MCF 10A (cell line): ENCODE data around the gene CSTPP1. TPM values are rescaled to one million over a fixed set of nuclear protein-coding genes. Genes with fewer than 3 reads are reported as not detected.

Experiments used
- BruUV-seq: library from RNA; stranded (reverse); fragments of 400-500 nt; replicated peaks from 2 replicates; lab custom pipeline; 2021; lab: Mats Ljungman, UMichigan
- CTCF ChIA-PET: fragments of 300-600 bp; sonication (Branson Sonifier 250); formaldehyde crosslinking; extraction: SDS; loops from one replicate; lab custom pipeline; 2021; ENCODE audit warnings: antibody characterized with exemption, inconsistent platforms; lab: Yijun Ruan, JAX
- POLR2A ChIA-PET: fragments of 300-600, 350-650 bp; sonication (Branson Sonifier 250); formaldehyde crosslinking; extraction: SDS; loops from one replicate; lab custom pipeline; 2020; ENCODE audit warnings: antibody characterized with exemption, inconsistent platforms; lab: Yijun Ruan, JAX
- DNase-seq: peaks from one replicate; pipeline ENCODE4 v3.0.0-alpha.2; 2018; ENCODE audit not compliant: unreplicated experiment
- H3K27ac Mint-ChIP-seq: one replicate; pipeline ENCODE4 v1.8.0; 2022; ENCODE audit warnings: mild to moderate bottlenecking, low read depth, mixed read lengths; ENCODE audit not compliant: unreplicated experiment
- H3K27me3 Mint-ChIP-seq: one replicate; pipeline ENCODE4 v1.8.0; 2022; ENCODE audit warnings: mixed read lengths; ENCODE audit not compliant: insufficient read depth, unreplicated experiment
- H3K36me3 Mint-ChIP-seq: one replicate; pipeline ENCODE4 v1.8.0; 2022; ENCODE audit warnings: mild to moderate bottlenecking, moderate library complexity, mixed read lengths; ENCODE audit not compliant: insufficient read depth, unreplicated experiment
- H3K4me1 Mint-ChIP-seq: one replicate; pipeline ENCODE4 v1.8.0; 2022; ENCODE audit warnings: mixed read lengths; ENCODE audit not compliant: insufficient read depth, unreplicated experiment
- H3K4me3 Mint-ChIP-seq: one replicate; pipeline ENCODE4 v1.8.0; 2022; ENCODE audit warnings: mild to moderate bottlenecking, moderate library complexity, mixed read lengths; ENCODE audit not compliant: unreplicated experiment
- H3K9me3 Mint-ChIP-seq: one replicate; pipeline ENCODE4 v1.8.0; 2022; ENCODE audit warnings: mixed read lengths; ENCODE audit not compliant: unreplicated experiment
- intact Hi-C: fragments of 100-400 bp; cut with micrococcal nuclease; formaldehyde crosslinking; loops from 2 replicates; pipeline ENCODE4 v1.14.1; 2022
- total RNA-seq: library from RNA; stranded (reverse); gene quantifications from 2 replicates; pipeline ENCODE4 v1.2.3, GENCODE V29; 2022
- TF ChIP-seq, protein P1 (sequence below): fragments of 200-600 bp; IDR thresholded peaks from one replicate; pipeline ENCODE4 v1.8.0; 2022; ENCODE audit warnings: antibody characterized with exemption, mild to moderate bottlenecking; ENCODE audit not compliant: unreplicated experiment

The CSTPP1 gene
- total RNA-seq, 1 experiment from 2014 or later, result 19.2 TPM

DNA sequence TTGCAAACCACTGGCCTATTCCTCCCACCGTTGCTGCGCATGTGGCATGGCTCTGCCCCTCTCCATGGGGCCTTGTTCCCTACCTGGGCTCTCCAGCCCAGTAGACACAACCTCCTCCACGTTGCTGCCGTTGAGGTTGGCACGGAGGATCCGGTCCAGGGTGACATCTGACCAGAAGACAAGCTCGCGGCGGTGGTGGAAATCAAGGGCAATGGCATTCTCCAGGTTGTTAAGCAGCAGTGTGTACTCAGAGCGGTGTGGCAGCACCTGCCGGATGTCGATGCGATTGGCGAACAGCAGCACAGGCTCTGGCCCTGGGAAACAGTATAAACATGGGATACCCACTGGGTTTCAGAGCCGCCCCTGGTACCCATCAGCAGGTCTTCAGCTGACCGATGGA is 42.1 kb upstream of the CSTPP1 start:
- Mint-ChIP-seq H3K27me3 (no peaks in the 10 kb centered on the region), H3K4me3 (no peak overlapping the region), H3K27ac (no peak overlapping the region), H3K4me1 (no peaks in the 10 kb centered on the region), H3K36me3 (peaks cover 1% of the 10 kb centered on the region), H3K9me3 (no peaks in the 10 kb centered on the region)
- TF ChIP-seq, protein P1, sequence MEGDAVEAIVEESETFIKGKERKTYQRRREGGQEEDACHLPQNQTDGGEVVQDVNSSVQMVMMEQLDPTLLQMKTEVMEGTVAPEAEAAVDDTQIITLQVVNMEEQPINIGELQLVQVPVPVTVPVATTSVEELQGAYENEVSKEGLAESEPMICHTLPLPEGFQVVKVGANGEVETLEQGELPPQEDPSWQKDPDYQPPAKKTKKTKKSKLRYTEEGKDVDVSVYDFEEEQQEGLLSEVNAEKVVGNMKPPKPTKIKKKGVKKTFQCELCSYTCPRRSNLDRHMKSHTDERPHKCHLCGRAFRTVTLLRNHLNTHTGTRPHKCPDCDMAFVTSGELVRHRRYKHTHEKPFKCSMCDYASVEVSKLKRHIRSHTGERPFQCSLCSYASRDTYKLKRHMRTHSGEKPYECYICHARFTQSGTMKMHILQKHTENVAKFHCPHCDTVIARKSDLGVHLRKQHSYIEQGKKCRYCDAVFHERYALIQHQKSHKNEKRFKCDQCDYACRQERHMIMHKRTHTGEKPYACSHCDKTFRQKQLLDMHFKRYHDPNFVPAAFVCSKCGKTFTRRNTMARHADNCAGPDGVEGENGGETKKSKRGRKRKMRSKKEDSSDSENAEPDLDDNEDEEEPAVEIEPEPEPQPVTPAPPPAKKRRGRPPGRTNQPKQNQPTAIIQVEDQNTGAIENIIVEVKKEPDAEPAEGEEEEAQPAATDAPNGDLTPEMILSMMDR, result no peak
- ChIA-PET POLR2A (interaction anchor here (1.7 kb wide), 1 partner anchor 20 kb away, joined by 4 read pairs; no protein-coding TSS in a partner anchor), CTCF (interaction anchor here (0.9 to 7.4 kb wide), 3 partner anchors 23 to 259 kb away, joined by 3 to 99 read pairs (median 4); no protein-coding TSS in a partner anchor)
- intact Hi-C loops, result no loop called here
- DNase-seq, result no peak
- no TSS peak for BruUV-seq

GRCh38 chr11:46894961-46895360 is 41.6 kb upstream of the CSTPP1 start:
- TF ChIP-seq, protein P1, result no peak
- no peak for DNase-seq
- Mint-ChIP-seq H3K4me1 (peaks cover under 1% of the 10 kb centered on the region), H3K9me3 (no peaks in the 10 kb centered on the region), H3K27me3 (no peaks in the 10 kb centered on the region), H3K27ac (no peak overlapping the region), H3K36me3 (no peaks in the 10 kb centered on the region), H3K4me3 (no peak overlapping the region)
- ChIA-PET CTCF (interaction anchor here (0.7 to 7.4 kb wide), 3 partner anchors 9 to 259 kb away, joined by 3 to 99 read pairs (median 4); no protein-coding TSS in a partner anchor), POLR2A (interaction anchor here (1.7 kb wide), 1 partner anchor 19 kb away, joined by 4 read pairs; no protein-coding TSS in a partner anchor)
- BruUV-seq, result no TSS peak
- intact Hi-C loops, result no loop called here

- Mint-ChIP-seq H3K27ac (no peak overlapping the region), H3K27me3 (no peaks in the 10 kb centered on the region), H3K9me3 (no peaks in the 10 kb centered on the region), H3K4me1 (peaks cover 8% of the 10 kb centered on the region), H3K4me3 (no peak overlapping the region), H3K36me3 (no peaks in the 10 kb centered on the region)
- TF ChIP-seq, protein P1, result no peak
- CTCF ChIA-PET, result interaction anchor here (0.6 to 7.4 kb wide), 6 partner anchors 21 to 262 kb away, joined by 3 to 99 read pairs (median 4); no protein-coding TSS in a partner anchor
- intact Hi-C loops, result no loop called here
- DNase-seq, result peak; percentile 77
- BruUV-seq, result no TSS peak
- POLR2A ChIA-PET, result interaction anchor here (1.3 to 1.7 kb wide), 2 partner anchors 18 to 257 kb away, joined by 3 to 4 read pairs; no protein-coding TSS in a partner anchor
These were observed 40.7 kb upstream of the CSTPP1 start for GRCh38 chr11:46895821-46896220.

- TF ChIP-seq, protein P1, result peak; percentile 9
- CTCF ChIA-PET, result interaction anchor here (0.5 to 7.4 kb wide), 6 partner anchors 107 to 284 kb away, joined by 3 to 99 read pairs (median 3); no protein-coding TSS in a partner anchor
- intact Hi-C loops, result no loop called here
- no TSS peak for BruUV-seq
- Mint-ChIP-seq H3K36me3 (no peaks in the 10 kb centered on the region), H3K4me1 (peaks cover 12% of the 10 kb centered on the region), H3K9me3 (no peaks in the 10 kb centered on the region), H3K27ac (no peak overlapping the region), H3K27me3 (no peaks in the 10 kb centered on the region), H3K4me3 (no peak overlapping the region)
- DNase-seq, result peak; percentile 73
- POLR2A ChIA-PET, result no interaction called here
These were observed 39.7 kb upstream of the CSTPP1 start for GRCh38 chr11:46896719-46897406.
